Duodenal mucosa (tissue), 2 donors: ENCODE results near the gene KLHL6.

Experiments
- H3K27ac ChIP-seq: one replicate; pipeline ENCODE4 v1.7.0; 2013; ENCODE audit warnings: low read depth, low read length
- H3K27me3 ChIP-seq, 2 donors: one replicate each; pipeline ENCODE4 v1.7.0; 2013; ENCODE audit warnings: low read length in 2 of 2, control low read depth in 1 of 2; ENCODE audit not compliant: insufficient read depth in 2 of 2, control insufficient read depth in 1 of 2
- H3K36me3 ChIP-seq, 2 donors: one replicate each; pipeline ENCODE4 v1.7.0; 2013; ENCODE audit warnings: low read length in 2 of 2, control low read depth in 1 of 2; ENCODE audit not compliant: insufficient read depth in 2 of 2, control insufficient read depth in 1 of 2
- H3K4me1 ChIP-seq, 2 donors: one replicate each; pipeline ENCODE4 v1.7.0; 2013; ENCODE audit warnings: low read length in 2 of 2, control low read depth in 1 of 2; ENCODE audit not compliant: insufficient read depth in 2 of 2, control insufficient read depth in 1 of 2
- H3K4me3 ChIP-seq, 2 donors: one replicate each; pipeline ENCODE4 v1.7.0; 2013; ENCODE audit warnings: low read length in 2 of 2, low read depth in 1 of 2
- H3K9ac ChIP-seq, 2 donors: one replicate each; pipeline ENCODE4 v1.7.0; 2013; ENCODE audit warnings: low read length in 2 of 2, low read depth in 1 of 2
- H3K9me3 ChIP-seq, 2 donors: one replicate each; pipeline ENCODE4 v1.7.0; 2013; ENCODE audit warnings: low read length in 2 of 2, control low read depth in 1 of 2; ENCODE audit not compliant: control insufficient read depth in 1 of 2

The KLHL6 gene

GRCh38 chr3:183555541-183556081, at the start of gene KLHL6:
Gene KLHL6, minus strand, starts transcription at chr3:183555706. Its CDS starts 53 bp downstream, at chr3:183555653.
- Histone ChIP-seq H3K4me3 (peak within 1 kb of the TSS; percentile 57 to 58), H3K9ac (peak within 1 kb of the TSS; percentile 51 to 54), H3K9me3 (no peaks in the 10 kb centered on the region), H3K27me3 (no peaks in the 10 kb centered on the region), H3K27ac (peak within 1 kb of the TSS; percentile 54), H3K36me3 (no peaks in the 10 kb centered on the region), H3K4me1 (peaks cover 21 to 30% of the 10 kb centered on the region in 2 donors)

GRCh38 chr3:183597959-183598358, 42.5 kb upstream of the KLHL6 start:
- Histone ChIP-seq H3K4me1 (no peaks in the 10 kb centered on the region), H3K27me3 (no peaks in the 10 kb centered on the region), H3K4me3 (no peak overlapping the region), H3K9ac (no peak overlapping the region), H3K9me3 (peaks cover 0 to 6% of the 10 kb centered on the region in 2 donors), H3K27ac (no peak overlapping the region), H3K36me3 (no peaks in the 10 kb centered on the region)

GRCh38 chr3:183594636-183595035, 39.1 kb upstream of the KLHL6 start:
- Histone ChIP-seq H3K4me1 (peaks cover 0 to 6% of the 10 kb centered on the region in 2 donors), H3K27me3 (no peaks in the 10 kb centered on the region), H3K4me3 (no peak overlapping the region), H3K27ac (no peak overlapping the region), H3K9me3 (peaks cover 0 to 6% of the 10 kb centered on the region in 2 donors), H3K36me3 (no peaks in the 10 kb centered on the region), H3K9ac (no peak overlapping the region)

- Histone ChIP-seq H3K4me3 (no peak overlapping the region), H3K27ac (no peak overlapping the region), H3K27me3 (no peaks in the 10 kb centered on the region), H3K9ac (no peak overlapping the region), H3K4me1 (peaks cover 0 to 6% of the 10 kb centered on the region in 2 donors), H3K36me3 (no peaks in the 10 kb centered on the region), H3K9me3 (no peaks in the 10 kb centered on the region)
These were observed 37.3 kb upstream of the KLHL6 start for GRCh38 chr3:183592821-183593220.

GRCh38 chr3:183591881-183592521, 36.5 kb upstream of the KLHL6 start:
- Histone ChIP-seq H3K4me3 (peak overlapping the region in 1 of 2 donors; percentile 0), H3K36me3 (no peaks in the 10 kb centered on the region), H3K9me3 (no peaks in the 10 kb centered on the region), H3K9ac (no peak overlapping the region), H3K4me1 (peaks cover 0 to 6% of the 10 kb centered on the region in 2 donors), H3K27me3 (no peaks in the 10 kb centered on the region), H3K27ac (no peak overlapping the region)

GRCh38 chr3:183590442-183590841, 34.9 kb upstream of the KLHL6 start:
- Histone ChIP-seq H3K9ac (no peak overlapping the region), H3K27me3 (no peaks in the 10 kb centered on the region), H3K9me3 (no peaks in the 10 kb centered on the region), H3K4me1 (peaks cover 0 to 6% of the 10 kb centered on the region in 2 donors), H3K27ac (no peak overlapping the region), H3K36me3 (no peaks in the 10 kb centered on the region), H3K4me3 (no peak overlapping the region)

- Histone ChIP-seq H3K9me3 (no peaks in the 10 kb centered on the region), H3K4me3 (no peak overlapping the region), H3K9ac (no peak overlapping the region), H3K36me3 (no peaks in the 10 kb centered on the region), H3K4me1 (peaks cover 25 to 29% of the 10 kb centered on the region in 2 donors), H3K27ac (no peak overlapping the region), H3K27me3 (no peaks in the 10 kb centered on the region)
These were observed 31.8 kb upstream of the KLHL6 start for GRCh38 chr3:183587336-183587735.

- Histone ChIP-seq H3K27me3 (no peaks in the 10 kb centered on the region), H3K4me1 (peaks cover 24 to 25% of the 10 kb centered on the region in 2 donors), H3K9me3 (no peaks in the 10 kb centered on the region), H3K9ac (no peak overlapping the region), H3K27ac (no peak overlapping the region), H3K4me3 (no peak overlapping the region), H3K36me3 (no peaks in the 10 kb centered on the region)
These were observed 31.0 kb upstream of the KLHL6 start for GRCh38 chr3:183586477-183586876.

- H3K27me3 ChIP-seq: no peaks in the 10 kb centered on the region
- no peaks in the 10 kb centered on the region for H3K9me3 ChIP-seq
- H3K4me1 ChIP-seq: peaks cover 34 to 36% of the 10 kb centered on the region in 2 donors
- no peak overlapping the region for H3K9ac ChIP-seq
- H3K4me3 ChIP-seq: no peak overlapping the region
- H3K27ac ChIP-seq: no peak overlapping the region
- no peaks in the 10 kb centered on the region for H3K36me3 ChIP-seq
These were observed 29.4 kb upstream of the KLHL6 start for GRCh38 chr3:183584914-183585280.

- H3K27me3 ChIP-seq: no peaks in the 10 kb centered on the region
- no peak overlapping the region for H3K4me3 ChIP-seq
- peaks cover 34 to 37% of the 10 kb centered on the region in 2 donors for H3K4me1 ChIP-seq
- H3K9me3 ChIP-seq: no peaks in the 10 kb centered on the region
- H3K9ac ChIP-seq: no peak overlapping the region
- H3K27ac ChIP-seq: no peak overlapping the region
- no peaks in the 10 kb centered on the region for H3K36me3 ChIP-seq
These were observed 28.9 kb upstream of the KLHL6 start for GRCh38 chr3:183584246-183584913.
